Stimulated activated CD4-positive, alpha-beta T cell treated with anti-CD3 and anti-CD28 coated beads, Interleukin-4, amount 100 ng/mL, for 48 hours (primary cell): ENCODE results near the gene NOXA1.

Source experiments
- DNase-seq, 2 donors: peaks; one replicate each; pipeline ENCODE4 v3.0.0-alpha.2; 2020; ENCODE audit warnings: low read depth in 2 of 2

The NOXA1 gene

DNA sequence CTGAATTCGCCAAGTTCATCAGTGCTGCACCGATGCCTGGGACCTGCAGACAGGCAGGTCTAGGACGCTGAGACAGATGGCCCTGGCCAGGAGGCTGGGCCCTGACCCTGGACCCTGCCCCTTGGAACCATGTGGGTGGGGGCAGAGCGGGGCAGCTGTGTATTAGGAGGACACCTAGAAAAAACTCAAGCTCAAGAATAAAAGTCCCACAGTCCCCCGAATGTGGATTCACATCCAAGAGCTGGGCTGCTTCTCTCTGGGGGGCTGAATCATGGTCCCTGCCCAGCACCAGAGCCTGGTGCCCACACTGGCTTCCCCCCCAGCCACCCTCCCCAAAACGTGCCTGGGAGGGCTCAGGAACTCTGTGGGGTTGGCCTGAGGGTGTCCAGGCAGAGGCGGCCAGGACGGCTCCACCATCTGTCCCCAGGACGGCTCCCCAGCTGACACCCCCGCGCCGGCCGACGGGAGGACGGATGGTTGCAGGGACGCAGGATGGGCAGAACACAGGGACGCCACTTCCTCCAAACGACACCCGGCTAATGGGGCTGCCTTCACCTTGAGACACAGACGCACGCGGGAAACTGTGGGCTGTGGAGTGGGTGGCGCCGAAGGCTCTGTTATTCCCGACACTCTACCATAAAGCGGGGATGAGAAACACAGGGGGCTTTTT, 35.2 kb upstream of the NOXA1 start:
- DNase-seq = no peak

GRCh38 chr9:137388589-137389427, 34.4 kb upstream of the NOXA1 start:
- no peak for DNase-seq

- no peak for DNase-seq
Measured at GRCh38 chr9:137389428-137389746, 33.8 kb upstream of the NOXA1 start.

GRCh38 chr9:137390553-137391410, 32.4 kb upstream of the NOXA1 start:
- no peak for DNase-seq

GRCh38 chr9:137391411-137391754, 31.8 kb upstream of the NOXA1 start:
- no peak for DNase-seq

- DNase-seq = no peak
Measured at GRCh38 chr9:137392232-137393007, 30.8 kb upstream of the NOXA1 start.

DNA sequence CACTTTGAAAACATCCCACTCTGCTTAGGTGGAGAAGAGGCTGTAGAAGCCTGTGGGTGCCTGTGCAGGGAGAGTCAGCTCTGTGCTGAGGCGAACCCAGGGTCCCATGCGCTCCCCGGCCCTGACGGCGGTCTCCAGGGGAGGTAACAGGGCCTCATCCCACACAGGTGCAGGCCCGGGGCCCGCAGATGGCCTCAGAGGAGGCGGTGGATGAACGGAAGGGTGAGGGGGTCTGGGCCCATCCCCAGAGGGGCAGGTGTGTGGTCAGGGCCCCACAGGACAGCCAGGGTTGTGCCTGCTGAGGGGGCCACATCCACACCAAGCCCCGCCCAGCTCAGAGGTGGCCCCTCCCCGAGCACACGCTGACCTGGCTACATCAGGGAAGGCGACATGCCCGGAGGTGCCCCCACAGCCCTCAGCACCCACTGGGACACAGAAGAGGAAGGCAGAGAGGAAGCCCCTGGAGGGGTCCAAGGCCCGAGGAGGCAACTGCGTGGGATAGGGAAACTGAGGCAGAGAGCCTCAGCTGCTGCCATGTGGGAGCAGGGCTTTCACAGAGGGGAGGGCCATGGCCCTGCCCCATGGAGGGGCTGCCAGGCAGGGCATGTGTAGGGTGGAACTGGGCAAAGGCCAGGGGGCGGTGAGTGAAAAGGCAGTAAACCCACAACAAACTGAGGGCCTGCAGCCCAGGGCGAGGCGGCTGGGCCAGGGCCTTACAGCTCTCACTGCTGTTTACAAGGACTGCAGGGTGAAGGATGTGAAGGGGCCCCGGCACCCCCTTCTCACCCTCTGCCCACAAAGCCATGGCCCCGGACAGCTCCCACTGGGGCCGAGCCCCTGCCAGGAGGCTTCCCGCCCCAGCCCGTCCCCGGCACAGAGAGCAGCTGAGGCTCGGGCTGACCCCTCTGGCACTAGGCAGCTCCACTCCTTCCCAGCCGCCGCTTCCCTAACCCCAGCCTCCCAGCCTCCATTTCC, 29.7 kb upstream of the NOXA1 start:
- no peak for DNase-seq

DNA sequence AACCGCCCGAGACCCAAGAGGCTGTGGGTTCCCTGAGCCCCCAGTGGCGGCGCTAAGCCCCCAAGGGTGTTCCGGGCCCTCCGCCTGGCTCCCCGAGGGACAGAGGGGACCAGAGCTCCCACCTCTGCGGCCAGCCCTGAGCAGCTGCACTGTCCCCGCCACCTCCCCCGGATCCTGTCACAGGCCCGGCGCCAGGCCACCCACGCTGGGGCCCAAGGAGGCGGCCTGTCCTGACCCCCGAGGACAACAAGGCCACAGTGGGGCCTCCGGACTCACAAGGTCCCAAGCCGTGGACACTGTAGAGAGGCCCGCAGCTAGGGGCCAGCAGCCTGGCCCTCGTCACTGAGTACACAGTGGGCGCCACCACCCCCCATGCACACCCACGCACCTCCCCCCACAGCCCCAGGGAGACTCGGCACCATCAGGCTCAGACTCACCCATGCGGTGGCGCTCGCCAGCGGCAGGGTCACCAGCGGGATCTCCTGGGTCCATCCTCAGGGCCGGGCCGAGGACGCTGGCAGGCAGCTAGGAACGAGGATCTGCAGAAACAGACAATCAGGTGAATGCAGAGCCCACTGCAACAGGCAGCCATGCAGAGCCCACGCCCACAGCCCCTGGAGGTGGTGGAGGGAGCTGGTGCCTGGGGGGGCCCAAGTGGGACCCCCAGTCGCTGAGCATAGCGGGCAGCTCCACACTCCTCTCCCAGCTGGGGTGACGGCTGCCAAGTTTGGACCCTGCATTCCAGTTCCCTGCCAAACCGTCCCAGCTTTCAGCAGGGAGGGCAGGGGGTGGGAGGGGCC, 28.1 kb upstream of the NOXA1 start:
- no peak for DNase-seq

- no peak for DNase-seq
Measured at GRCh38 chr9:137395666-137396010, 27.6 kb upstream of the NOXA1 start.

DNA sequence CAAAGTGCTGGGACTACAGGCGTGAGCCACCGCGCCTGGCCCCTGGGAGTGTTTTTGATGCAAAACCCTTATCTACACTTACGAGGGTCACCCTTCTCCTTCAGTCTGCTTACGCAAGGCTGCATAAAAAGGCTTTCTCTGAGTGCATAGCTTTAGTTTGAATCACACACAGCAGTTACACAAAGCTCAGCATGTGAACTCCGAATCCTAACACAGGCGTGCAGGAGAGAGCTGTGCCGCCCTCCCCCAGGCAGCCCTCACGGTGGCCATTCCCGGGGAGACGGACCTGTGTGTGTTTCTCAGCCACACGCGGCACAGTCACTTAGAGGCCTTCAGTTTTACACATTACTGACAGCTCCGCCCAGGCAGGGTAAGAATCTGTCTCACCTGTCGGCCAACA, 27.0 kb upstream of the NOXA1 start:
- no peak for DNase-seq

- DNase-seq = no peak
Measured at GRCh38 chr9:137396634-137397367, 26.4 kb upstream of the NOXA1 start.

- DNase-seq = peak; percentile 35 to 37
Measured at GRCh38 chr9:137397675-137398423, 25.3 kb upstream of the NOXA1 start.

DNA sequence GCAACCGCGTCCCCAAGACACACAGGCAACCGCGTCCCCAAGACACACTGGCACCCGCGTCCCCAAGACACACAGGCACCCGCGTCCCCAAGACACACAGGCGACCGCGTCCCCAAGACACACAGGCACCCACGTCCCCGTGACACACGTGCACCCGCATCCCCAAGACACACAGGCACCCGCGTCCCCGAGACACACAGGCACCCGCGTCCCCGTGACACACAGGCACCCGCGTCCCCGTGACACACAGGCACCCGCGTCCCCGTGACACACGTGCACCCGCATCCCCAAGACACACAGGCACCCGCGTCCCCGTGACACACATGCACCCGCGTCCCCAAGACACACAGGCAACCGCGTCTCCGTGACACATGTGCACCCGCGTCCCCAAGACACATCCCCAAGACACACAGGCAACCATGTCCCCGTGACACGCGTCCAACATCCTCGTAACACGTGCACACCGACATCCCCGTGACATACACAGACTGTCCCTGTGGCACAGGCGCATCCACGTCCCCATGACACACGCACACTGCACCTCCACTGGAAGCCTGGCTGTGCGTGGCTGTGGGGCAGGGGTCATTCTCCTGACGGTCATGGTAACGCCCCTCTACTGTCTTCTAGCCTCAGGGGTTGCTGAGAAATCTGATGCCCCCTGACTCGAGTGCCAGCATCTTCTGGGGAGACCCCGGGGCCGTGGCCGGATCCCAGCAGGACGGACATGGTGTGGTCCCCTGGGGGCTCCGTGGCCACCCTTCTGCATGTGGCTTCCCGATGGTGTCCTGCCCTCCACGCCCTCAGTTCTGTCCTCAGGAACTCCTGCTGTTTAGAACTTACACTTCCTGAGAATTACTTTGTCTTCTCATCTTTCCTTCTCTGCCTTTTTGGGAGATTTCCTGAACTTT, 24.4 kb upstream of the NOXA1 start:
- no peak for DNase-seq

GRCh38 chr9:137402746-137403145, 20.4 kb upstream of the NOXA1 start:
- no peak for DNase-seq

DNA sequence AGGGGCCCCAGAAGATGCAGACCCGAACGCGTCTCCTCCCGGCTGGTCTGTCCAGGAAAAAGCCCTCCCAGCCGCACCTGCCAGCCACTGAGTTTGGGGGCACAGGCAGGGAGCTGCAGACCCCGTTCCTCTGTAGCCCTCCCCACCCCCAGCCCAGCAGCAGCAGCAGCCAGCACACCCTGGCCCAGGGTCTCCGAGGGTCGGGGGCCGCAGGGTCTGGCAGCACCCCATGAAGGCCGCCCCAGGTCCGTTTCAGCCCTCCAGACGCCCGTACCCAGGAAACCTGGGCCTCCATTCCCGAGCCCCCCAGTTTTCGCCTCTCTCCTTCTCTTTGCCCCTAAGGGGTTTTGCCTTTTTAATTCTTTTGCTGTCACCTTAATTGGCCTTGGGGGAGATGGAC, 19.9 kb upstream of the NOXA1 start:
- no peak for DNase-seq

DNA sequence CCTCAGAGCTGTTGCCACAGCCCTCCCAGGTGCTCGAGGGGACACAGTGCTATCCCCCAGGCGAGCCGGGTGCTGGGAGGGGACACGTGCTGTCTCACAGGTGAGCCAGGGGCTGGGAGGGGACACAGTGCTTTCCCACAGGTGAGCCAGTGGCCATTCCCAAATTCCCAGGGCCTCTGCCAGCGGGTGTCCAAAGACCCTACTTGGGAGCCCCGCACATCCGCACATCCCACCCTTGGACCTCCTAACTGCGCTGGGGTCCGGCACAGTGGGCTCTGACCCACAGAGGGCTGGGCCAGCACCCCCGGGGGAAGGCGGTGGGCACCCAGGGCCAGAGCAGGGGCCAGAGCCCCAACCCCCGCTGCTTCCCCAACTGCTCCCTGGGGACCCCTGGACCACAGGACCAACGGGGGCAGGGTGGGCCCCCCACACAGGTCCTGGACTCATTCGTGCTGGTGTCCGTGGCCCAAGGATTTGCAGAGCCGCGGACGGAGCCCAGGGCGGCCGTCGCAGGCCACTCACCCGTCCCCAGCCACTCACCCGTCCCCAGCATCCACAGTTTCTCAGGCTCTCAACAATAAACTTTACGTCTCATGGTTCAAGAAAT, 18.1 kb upstream of the NOXA1 start:
- DNase-seq = no peak

DNA sequence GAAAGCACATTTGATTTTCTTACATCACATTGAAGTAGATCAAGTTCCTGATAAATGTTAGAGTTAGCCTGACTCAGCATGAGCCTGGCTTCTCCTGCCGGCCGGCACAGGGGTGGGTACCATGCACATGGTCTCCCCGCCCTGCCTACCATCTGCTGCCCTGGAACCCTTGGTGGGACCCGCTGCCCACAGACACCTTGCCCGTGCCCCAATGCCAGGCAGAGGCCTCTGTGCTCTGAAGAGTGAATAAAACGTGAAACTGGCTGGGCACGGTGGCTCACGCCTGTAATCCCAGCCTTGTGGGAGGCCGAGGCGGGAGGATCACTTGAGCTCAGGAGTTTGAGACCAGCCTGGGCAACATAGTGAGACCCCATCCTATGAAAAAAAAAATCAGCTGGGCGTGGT, 17.5 kb upstream of the NOXA1 start:
- DNase-seq = no peak
